GM19397 (cell line): ENCODE results near the gene SLC45A2.
"Not testable (repeated sequence)": the region's sequence is repeated elsewhere in the genome, so short reads cannot be mapped to it uniquely, and the experiment has no call there.

Source experiments
- ATAC-seq: cut with Tn5 transposase; IDR thresholded peaks from one replicate; pipeline ENCODE4 v1.9.1; 2021; ENCODE audit warnings: mild to moderate bottlenecking, moderate library complexity; ENCODE audit not compliant: unreplicated experiment

The SLC45A2 gene, protein sequence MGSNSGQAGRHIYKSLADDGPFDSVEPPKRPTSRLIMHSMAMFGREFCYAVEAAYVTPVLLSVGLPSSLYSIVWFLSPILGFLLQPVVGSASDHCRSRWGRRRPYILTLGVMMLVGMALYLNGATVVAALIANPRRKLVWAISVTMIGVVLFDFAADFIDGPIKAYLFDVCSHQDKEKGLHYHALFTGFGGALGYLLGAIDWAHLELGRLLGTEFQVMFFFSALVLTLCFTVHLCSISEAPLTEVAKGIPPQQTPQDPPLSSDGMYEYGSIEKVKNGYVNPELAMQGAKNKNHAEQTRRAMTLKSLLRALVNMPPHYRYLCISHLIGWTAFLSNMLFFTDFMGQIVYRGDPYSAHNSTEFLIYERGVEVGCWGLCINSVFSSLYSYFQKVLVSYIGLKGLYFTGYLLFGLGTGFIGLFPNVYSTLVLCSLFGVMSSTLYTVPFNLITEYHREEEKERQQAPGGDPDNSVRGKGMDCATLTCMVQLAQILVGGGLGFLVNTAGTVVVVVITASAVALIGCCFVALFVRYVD

DNA sequence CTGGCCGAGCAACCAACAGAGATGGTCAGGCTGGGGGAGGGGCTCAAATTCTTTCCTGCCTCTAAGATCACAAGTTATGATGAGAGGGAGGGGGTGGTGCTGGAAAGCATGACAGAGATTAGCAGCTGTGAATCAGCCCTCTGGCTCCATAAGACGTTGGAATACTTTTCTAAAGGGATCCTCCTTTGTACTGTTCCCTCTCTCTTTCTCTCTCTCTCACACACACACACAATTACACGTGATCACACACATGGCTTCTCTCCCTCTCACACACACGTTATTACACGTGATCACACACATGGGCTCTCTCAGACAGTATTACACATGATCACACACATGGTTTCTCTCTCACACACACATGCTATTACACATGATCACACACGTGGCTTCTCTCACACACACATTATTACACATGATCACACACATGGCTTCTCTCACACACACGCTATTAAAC is at the start of gene SLC45A2:
Gene SLC45A2 (minus strand): TSS at position 23 of the 454 bp plus-strand sequence. CDS start 110 bp downstream, outside the sequence.
- no peak for ATAC-seq

DNA sequence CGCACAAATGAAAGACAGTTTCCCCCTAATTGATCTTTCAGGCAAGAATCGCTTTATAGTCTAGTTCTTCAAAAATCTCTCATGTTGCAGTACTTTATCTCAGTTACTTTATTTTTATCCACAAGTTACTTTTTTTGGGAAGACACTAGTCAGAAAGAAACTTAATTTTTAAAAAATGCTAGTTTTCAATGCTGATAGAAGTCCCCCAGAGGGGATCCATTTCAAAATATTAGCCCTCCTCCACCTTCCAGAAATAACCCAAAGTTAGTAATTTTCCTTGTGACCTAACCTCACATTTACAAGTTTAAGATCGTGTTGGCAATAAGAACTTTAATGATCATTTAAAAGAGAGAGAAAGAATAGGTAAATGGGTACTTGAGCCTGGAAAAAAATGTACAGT is 47.5 kb upstream of the SLC45A2 start:
- ATAC-seq: no peak

DNA sequence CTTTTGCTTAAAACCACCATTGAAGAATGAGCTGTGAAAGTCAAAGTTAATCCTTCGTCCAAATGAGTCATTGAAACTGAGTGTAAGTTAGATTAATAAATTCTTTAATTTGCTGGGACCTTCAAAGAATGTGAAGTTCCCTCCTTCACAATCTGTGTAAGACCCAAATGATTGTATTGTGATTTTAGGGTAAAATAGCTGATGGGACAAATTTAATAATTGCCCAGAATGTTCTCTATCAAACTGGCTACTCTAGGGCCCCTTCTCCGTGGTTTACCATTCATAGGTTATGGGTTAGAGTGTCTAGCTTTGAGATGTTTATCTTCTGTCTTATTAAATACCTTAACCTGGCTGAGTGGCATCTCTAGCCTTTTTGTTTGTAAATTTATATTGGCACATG is 46.6 kb upstream of the SLC45A2 start:
- ATAC-seq: no peak

DNA sequence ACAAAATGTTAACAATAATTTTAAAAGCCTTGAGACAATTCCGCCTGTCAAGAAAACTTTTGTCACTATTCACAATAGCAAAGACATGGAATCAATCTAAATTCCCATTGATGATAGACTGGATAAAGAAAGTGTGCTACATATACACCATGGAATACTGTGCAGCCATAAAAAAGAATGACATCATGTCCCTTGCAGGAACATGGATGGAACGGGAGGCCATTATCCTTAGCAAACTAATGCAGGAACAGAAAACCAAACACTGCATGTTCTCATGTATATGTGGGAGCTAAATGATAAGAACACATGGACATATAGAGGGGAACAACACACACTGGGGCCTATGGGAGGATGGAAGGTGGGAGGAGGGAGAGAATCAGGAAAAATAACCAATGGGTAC is 46.1 kb upstream of the SLC45A2 start:
- ATAC-seq: not testable (repeated sequence)

DNA sequence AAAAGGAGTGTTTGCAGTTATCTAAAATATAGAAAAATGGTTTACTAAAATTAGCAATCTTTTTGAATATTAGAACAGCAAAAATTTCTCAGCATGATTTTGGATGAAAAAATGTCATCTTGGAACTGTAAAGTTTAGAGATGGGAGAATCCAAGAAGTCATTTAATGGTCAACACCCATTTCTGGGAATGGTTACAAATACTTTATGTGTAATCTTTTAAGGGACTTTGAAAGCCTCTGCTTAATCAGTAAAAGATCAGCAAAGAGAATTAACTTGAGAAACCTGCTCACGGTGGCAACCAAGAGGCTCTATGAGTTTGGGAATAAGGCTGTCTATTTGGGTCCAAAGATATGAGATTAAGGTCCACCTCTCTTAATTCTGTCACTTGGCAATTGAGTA is 45.6 kb upstream of the SLC45A2 start:
- no peak for ATAC-seq

DNA sequence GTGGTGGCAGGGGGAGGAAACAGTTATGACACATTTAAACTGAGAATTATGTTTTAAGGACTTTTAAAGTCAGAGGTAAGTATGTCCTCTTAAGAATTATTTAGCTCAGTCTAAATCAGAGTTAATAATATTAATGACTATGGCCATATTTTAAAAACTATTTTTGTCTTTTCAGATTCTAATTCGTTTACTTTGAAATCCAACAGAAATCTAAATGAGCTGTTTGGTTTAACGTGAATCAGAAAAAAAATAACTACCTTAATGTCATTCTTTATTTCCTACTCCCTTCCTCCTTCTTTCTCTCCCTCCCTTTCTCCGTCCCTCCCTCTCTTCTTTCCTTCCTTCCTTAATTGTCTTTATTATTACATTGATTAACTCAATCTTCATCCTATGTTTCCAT is 43.9 kb upstream of the SLC45A2 start:
- no peak for ATAC-seq

DNA sequence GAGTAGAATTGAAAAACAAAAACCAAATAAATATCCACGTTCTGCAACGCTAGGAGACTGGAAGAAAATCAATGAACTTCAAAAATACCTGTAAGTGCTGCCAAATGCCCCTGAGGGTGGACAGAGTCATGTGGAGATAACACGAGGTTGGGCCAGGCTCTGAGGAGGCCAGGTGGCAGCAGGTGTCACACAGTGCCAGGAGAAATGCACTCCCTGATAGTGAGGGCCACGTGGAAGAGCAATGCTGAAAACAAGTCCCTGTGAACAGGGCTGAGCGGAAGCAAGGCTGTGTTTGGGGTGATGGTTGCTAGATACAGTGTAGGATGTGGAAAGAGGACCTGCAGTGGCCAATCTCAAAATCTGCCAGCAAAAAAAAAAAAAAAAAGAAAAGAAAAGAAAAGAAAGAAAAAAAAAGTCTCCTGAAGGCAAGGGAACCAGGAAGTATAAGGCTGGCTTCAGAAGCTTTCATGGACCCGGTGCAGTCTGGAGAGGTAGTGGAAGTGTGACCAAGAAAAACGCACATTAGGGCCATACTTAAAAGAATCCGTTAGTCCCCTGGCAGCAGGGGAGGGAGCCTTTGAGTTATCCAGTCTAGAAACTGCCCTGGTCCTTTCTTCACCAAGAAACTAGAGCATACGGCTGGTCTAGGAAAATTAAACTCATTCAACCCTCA is 41.7 kb upstream of the SLC45A2 start:
- ATAC-seq: no peak

DNA sequence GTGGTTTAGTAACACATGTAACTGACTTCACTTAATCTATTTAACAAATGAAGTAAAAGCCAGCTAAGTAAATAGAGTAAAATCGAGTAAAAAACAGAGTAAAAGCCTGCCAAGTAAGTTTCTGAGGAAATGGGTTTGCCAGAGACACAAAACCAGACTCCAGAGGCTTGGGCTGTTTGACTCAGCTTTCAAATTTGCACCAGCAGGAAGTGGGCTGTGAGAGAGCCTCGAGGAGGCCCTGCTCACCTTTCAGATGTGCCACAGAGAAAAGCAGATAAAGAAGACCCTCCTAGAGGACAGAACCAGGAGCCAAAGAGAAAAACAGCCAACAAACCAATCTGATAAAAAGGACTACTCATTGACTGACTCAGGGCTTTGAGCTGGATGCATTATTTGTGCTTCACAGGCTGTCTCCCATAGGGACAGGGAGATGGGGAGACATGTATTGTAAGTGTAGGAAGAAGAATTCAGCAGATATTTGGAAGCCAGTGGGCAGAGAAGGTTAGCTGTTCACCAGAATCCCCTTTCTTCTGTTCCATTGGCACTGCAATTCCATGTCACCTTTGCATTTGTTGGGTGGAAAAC is 37.7 kb upstream of the SLC45A2 start:
- ATAC-seq: peak; percentile 76

DNA sequence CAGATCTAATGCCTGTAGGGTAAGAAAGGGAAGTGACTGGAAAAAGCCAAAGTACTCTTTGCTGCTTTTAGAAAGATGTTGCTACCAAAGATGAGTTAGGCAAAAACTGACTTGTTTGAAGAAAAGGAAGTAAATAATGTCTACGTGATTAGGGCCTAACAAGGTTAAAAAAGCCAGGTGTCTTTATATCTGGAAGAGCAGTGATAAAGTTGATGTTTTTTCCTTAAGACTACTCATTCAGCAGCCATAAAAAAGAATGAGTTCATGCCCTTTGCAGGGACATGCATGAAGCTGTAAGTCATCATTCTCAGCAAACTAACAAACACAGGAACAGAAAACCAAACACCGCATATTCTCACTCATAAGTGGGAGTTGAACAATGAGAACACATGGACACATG is 36.8 kb upstream of the SLC45A2 start:
- no peak for ATAC-seq

DNA sequence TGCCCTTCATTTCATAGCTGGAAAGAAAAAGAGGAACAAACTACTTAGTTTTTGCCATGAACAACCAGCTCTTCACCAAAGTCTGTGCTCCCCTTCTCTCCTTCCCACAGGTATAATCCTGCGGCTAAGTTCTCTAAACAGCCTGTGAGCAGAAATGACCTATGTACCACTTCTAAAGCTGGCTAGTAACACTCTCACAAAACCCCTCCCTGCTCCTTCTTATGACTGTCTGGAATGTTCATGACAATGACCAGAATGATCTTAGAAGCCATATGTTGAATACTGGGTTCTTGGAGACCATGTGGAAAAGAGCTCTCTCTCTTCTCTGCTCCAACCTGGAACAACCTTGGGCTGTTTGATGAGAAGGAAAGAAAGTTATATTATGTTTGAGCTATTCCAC is 36.2 kb upstream of the SLC45A2 start:
- no peak for ATAC-seq

DNA sequence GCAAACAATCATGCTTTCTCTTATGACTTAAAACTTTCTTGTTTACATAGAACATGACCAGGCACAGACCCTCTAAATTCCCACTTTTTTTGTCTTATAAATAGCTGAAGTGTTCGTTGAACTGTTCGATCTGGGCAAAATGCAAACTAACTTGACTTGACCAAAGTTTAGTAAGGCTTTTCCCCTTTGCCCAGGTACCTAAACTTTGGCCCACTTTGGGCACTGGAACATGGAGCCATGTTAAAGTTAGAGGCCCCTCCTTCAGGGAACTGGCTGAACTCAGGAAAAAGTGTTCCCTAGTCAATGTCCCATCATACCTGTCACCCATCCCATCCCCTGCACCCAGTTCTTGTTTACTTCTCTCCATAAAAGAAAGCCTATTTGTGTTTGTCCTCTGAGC is 32.8 kb upstream of the SLC45A2 start:
- no peak for ATAC-seq

DNA sequence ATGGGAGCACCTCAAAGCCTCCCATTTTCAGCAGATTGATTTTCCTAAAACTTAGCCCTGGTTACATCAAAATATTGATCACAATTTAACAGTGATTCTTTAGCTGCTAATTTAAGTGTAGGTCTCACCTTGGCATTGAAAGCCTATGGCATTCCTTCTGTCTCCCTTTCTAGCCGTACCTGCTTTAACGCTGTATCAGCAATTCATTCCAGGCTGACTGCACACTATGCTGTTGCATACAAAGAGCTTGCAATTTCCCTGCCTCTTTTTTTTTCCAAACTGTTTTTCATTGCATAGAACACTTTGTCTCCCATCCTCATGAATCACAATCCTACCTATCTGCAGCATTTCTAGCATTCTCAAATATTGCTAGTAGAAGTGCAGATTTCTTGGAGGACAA is 32.3 kb upstream of the SLC45A2 start:
- ATAC-seq: no peak

DNA sequence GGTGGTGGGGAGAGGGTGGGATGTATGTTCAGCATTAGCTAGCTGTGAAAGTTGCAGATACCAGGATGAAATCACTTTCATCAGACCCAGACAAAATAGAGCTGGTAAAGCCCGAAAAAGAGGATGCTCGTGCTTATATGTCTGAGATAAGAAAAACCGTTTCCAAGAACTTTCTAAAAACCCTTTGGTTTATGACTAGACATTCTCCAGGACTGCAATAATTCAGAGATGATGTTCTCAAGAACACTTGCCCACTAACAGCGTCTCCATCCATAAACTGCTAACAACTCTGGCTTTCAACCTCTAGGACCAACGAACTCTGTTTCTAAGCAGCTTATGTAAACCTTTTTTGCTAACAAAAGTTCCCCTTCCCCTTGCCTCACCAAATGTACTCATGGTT is 31.7 kb upstream of the SLC45A2 start:
- ATAC-seq: no peak

DNA sequence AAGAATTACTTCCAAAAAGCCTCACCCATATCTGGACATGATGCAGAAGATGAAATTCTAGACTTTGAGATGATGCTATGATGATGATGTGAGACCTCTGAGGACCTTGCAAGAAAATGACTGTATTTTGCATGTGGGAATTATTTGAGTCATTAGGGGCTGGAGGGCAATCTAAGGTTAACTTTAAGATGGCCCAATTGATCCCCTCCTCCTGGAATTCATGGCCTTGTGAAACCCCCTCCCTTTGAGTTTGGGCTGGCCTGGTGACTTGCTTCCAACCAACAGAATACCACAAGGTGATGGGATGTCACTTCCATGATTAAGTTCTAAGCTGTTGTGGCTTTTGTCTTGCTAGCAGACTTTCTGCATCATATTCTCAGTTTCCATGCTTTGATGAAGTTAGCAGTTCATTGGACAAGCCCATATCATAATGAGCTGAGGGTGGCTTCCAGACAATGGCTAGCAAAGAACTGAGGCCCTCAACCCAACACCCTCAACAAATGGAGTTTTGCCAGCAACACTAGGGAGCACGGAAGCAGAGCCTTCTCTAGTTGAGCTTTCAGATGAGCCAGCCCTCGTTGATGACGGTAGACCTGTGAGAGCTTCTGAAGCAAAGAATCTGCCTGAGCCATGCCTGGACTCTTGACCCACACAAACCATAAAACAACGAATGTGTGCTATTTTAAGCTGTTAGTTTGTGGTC is 30.8 kb upstream of the SLC45A2 start:
- ATAC-seq: no peak

DNA sequence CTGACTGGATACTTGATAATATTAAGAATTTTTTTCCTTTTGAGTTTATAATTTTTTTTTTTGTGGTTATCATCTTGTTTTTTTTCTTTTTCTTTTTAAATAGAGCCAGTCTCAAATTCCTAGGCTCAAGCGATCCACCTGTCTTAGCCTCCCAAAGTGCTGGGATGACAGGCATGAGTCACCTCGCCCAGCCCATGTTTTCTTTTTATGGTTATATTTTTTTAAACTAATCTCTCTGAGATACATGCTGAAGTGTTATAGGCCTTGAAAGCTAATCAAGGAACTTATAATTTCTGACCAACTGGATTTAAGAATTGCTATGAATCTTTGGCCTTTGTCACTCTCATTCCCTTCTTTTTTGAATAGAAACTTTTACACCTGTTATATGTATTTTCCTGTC is 30.1 kb upstream of the SLC45A2 start:
- no peak for ATAC-seq

DNA sequence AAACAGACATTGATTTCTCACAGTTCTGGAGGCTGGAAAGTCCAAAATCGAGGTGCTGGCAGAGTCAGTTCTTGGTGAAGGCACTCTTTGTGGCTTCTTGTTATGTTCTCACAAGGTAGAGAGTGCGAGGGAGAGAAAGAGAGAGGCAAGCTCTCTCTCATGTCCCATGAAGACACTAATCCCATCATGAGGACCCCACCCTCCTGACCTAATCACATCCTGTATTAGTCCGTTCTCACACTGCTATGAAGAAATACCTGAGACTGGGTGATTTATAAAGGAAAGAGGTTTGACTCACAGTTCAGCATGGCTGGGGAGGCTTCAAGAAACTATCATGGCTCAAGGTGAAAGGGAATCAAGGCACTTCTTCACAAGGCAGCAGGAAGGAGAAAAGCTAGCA is 29.1 kb upstream of the SLC45A2 start:
- no peak for ATAC-seq

DNA sequence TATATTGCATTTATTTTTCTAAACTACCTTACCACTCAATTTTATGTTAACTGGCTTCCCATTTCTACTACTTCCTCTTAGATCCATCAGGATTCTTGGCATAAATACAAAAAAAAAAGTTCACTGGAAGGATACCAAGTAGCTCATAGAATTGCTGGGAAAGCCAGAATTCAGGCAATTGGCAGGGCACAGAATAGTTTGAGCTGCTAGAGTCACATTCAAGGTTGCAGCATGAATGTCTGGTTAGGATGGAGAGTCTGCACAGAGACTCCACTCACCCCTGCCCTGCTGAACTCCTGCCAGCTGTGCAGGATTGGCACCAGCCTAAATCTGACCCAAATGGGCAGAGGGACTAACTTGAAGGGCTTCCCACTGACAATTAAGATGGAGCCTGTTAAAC is 28.3 kb upstream of the SLC45A2 start:
- ATAC-seq: no peak

DNA sequence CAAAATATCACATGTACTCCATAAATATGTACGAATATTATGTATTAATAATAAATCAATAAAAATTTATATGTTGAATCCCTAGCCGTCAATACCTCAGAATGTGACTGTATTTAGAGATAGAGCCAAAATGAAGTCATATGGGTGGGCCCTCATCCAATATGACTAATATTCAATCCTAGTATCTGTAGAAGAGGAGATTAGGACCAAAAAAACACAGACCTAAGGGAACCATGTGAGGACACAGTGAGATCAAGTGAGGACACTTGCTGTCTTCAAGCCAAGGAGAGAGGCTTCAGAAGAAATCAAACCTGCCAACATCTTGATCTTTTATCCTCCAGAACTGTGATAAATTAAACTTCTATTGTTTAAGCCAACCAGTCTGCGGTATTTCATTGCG is 27.0 kb upstream of the SLC45A2 start:
- no peak for ATAC-seq

DNA sequence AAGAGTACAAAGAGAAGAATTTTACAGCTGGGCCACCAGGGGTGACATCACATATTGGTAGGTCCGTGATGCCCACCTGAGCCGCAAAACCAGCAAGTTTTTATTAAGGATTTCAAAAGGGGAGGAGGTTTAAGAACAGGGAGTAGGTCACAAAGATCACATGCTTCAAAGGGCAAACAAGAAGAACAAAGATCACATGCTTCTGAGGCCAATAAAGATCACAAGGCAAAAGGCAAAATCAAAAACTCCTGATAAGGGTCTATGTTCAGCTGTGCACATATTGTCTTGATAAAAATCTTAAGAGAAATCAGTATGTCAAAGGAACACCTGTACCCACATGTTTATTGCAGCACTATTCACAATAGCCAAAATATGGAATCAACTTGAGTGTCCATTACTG is 25.7 kb upstream of the SLC45A2 start:
- not testable (repeated sequence) for ATAC-seq

DNA sequence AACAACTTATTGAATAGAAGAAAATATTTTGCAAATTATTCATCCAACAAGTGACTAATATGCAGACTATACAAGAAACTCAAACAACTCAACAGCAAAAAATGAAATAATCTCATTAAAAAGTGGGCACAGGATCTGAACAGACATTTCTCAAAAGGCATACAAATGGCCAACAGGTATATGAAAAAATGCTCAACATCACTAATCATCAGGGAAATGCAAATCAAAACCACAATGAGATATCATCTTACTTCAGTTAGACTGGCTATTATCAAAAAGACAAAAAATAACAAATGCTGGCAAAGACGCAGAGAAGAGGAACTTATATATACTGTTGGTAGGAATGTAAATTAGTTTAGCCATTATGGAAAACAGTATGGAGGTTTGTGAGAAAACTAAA is 25.1 kb upstream of the SLC45A2 start:
- no peak for ATAC-seq

DNA sequence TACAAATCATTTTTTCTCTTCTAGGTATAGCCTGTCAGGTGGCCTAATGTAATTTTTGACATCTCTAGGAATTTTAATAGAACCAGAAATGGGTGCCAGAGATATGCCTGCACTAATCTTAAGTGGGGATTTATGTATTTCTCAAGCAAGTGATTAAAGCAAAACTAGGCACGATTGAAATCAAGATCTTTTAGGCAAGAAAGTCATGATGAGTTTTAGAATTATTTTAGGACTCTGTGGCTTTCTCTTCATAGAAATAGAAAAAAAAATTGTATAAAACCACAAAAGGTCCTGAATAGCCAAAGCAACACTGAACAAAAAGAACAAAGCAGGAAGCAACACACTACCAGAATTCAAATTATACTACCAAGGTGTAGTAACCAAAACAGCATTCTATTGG is 24.3 kb upstream of the SLC45A2 start:
- no peak for ATAC-seq
